ELR (cell line): ENCODE results near the gene LDB3.
A peak's percentile ranks its signal among the peaks of the same experiment; 100 is the strongest.
"Not testable (repeated sequence)": the region's sequence is repeated elsewhere in the genome, so short reads cannot be mapped to it uniquely, and the experiment has no call there.

Source experiments
- DNase-seq: peaks from one replicate; pipeline ENCODE4 v3.0.0-alpha.2; 2015; ENCODE audit warnings: low read depth

LDB3 gene

GRCh38 chr10:86668297-86669165, at the start of gene LDB3:
Gene LDB3 (plus strand): TSS chr10:86668511. CDS start chr10:86668692, 181 bp downstream.
- peak; percentile 20 for DNase-seq

GRCh38 chr10:86628311-86628710, 40.0 kb upstream of the LDB3 start:
- no peak for DNase-seq

DNA sequence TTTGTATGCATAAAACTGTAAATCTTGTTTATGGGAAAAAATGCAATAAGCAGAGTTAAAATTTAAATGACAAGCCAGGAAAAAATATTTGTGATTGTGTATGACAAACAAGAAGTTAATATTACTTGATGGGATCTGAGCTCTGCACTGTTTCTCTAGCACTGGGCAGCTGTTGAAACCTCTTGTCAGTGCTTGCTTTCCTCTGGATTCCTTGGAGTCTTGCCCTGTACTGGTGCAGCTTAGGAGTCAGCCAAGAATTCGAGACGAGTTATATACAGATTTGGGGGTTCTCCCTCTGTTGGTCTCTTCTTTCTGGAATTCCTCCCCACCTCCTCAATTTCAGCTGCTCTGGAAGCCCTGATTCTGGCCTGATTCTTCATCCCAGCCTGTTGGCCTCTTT, 38.2 kb upstream of the LDB3 start:
- no peak for DNase-seq

- DNase-seq: no peak
Measured at GRCh38 chr10:86632009-86632800, 36.1 kb upstream of the LDB3 start.

- no peak for DNase-seq
Measured at GRCh38 chr10:86632951-86633350, 35.4 kb upstream of the LDB3 start.

- DNase-seq: peak; percentile 82
Measured at GRCh38 chr10:86635402-86635801, 32.9 kb upstream of the LDB3 start.

- DNase-seq: no peak
Measured at GRCh38 chr10:86636311-86636710, 32.0 kb upstream of the LDB3 start.

- DNase-seq: no peak
Measured at GRCh38 chr10:86642021-86642420, 26.3 kb upstream of the LDB3 start.

DNA sequence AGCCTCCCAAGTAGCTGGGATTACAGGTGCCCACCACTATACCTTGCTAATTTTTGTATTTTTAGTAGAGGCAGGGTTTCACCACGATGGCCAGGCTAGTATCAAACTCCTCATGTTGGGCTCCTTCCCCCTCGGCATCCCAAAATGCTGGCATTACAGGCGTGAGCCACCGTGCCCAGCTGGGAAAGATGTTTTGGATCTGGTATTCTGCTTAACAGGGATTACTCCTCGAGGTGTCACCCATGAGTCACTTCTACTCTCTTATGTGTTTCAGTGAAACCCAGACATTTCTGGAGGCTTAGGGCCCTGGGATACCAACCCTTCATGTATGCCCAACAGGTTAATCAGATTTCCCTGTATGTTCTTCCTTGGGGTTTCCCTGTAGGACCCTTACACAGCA, 25.8 kb upstream of the LDB3 start:
- DNase-seq: peak; percentile 73

DNA sequence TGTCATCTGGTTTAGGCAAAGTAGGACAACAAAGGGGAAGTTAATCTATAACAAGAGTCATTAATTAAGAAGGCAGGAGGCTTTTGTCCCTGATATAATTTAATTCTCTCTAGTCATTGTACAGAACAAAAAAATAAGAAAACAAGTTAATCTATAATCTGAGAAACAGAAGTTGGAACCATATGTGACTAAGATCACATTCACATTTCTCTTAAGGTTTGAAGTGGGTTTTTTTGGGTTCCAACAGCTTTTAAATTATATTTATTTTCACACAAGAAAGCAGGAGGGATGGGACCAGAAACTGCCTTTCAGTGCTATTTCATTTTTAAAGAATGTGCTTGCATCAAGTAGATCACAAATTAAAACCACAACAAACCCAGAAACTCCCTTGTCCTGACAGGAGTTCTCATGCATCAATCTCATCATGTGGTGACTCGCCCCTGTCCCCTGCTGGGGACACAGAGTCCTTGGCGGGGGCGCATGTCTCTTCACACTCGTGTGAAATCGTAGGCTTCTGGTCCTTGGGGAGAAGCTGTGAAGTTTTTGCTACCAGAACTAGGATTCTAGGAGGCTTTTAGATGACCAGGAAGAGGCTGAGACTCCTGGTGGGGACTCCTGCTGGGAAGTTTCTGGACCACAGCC, 24.0 kb upstream of the LDB3 start:
- DNase-seq: peak; percentile 37

GRCh38 chr10:86644794-86645445, 23.4 kb upstream of the LDB3 start:
- no peak for DNase-seq

DNA sequence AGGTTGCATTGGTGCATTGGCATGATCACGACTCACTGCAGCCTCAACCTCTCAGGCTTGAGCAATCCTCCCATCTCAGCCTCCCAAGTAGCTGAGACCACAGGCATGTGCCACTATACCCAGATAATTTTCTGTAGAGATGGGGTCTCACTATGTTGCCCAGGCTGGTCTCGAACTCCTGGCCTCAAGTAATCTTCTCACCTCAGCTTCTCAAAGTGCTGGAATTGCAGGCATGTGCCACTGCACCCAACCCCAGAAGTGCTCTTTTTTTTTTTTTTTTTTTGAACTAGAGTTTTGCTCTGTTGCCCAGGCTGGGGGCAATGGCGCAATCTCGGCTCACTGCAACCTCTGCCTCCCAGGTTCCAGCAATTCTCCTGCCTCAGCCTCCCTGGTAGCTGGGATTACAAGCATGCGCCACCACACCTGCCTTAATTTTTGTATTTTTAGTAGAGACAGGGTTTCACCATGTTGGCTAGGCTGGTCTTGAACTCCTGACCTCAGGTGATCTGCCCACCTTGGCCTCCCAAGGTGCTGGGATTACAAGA, 22.6 kb upstream of the LDB3 start:
- not testable (repeated sequence) for DNase-seq

DNA sequence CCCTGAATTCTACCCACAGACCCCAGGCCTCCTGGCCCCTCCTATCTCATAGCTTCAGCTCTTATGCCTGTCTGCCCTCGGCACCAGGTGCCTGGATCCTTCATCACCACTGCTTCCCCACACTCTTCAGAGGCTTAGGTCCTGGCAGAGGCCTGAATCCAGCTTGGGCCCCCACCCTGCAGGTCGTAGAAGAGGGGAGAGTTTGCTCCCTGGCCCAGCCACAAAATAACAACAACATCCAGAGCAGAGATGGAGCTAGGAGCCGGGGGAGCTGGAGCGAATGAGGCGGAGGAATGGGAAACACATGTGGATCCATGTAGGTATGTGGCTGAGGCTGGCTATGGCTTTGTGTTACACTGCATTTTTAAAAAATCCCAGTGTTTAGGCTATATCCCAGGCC, 21.8 kb upstream of the LDB3 start:
- no peak for DNase-seq

- DNase-seq: no peak
Measured at GRCh38 chr10:86646933-86647332, 21.4 kb upstream of the LDB3 start.

- peak; percentile 90 for DNase-seq
Measured at GRCh38 chr10:86647773-86648703, 20.3 kb upstream of the LDB3 start.

GRCh38 chr10:86648704-86649427, 19.4 kb upstream of the LDB3 start:
- peak; percentile 77 for DNase-seq

GRCh38 chr10:86649471-86650150, 18.7 kb upstream of the LDB3 start:
- DNase-seq: no peak

DNA sequence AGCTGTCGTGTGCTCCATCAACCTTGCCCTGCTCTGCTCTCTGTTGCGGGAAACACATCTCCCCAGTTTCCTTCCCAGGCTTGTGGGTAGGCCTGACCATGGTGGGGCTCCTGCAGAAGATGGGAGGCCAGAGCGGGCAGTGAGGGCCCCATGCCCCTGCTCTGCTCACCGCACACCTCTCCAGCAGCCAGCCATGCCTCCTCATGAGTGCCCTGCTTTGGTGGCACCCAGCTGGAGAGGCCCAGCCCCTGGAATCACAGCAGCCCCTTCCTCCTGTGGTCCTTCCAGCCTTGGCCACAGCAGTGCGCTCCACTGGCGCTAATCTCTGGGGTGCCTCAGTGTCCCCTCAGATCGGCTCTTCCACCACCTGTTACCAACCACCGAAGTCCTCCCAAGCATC, 18.2 kb upstream of the LDB3 start:
- no peak for DNase-seq

- DNase-seq: no peak
Measured at GRCh38 chr10:86651021-86651471, 17.3 kb upstream of the LDB3 start.
